Left ventricle myocardium superior (tissue), 1 donor: Measurements from ENCODE around the gene FCN1. TPM values are rescaled to one million over a fixed set of nuclear protein-coding genes. Genes with fewer than 3 reads are reported as not detected.

Experiments used
- ATAC-seq: fragments of 200-7000 bp; cut with Tn5 transposase; one replicate; pipeline ENCODE4 v1.9.1; 2020; ENCODE audit warnings: mild to moderate bottlenecking, moderate library complexity
- DNase-seq: peaks from one replicate; pipeline ENCODE4 v3.0.0-alpha.2; 2020
- intact Hi-C: fragments of 100-400 bp; cut with micrococcal nuclease; formaldehyde crosslinking; loops from one replicate; pipeline ENCODE4 v1.11.0; 2022
- total RNA-seq: library from RNA; stranded (reverse); fragmentation: NEBNext Ultra II Directional; extraction: Animal tissue kit (Norgen Biotek cat#: 25700); gene quantifications from one replicate; pipeline ENCODE4 v1.2.1, GENCODE V29; 2021
- donor health status: DM: no; HTN: yes; CAD: no; lungs with severe emphysema.

The FCN1 gene
- total RNA-seq, 1 donor from 2014 or later = 5.7 TPM

DNA sequence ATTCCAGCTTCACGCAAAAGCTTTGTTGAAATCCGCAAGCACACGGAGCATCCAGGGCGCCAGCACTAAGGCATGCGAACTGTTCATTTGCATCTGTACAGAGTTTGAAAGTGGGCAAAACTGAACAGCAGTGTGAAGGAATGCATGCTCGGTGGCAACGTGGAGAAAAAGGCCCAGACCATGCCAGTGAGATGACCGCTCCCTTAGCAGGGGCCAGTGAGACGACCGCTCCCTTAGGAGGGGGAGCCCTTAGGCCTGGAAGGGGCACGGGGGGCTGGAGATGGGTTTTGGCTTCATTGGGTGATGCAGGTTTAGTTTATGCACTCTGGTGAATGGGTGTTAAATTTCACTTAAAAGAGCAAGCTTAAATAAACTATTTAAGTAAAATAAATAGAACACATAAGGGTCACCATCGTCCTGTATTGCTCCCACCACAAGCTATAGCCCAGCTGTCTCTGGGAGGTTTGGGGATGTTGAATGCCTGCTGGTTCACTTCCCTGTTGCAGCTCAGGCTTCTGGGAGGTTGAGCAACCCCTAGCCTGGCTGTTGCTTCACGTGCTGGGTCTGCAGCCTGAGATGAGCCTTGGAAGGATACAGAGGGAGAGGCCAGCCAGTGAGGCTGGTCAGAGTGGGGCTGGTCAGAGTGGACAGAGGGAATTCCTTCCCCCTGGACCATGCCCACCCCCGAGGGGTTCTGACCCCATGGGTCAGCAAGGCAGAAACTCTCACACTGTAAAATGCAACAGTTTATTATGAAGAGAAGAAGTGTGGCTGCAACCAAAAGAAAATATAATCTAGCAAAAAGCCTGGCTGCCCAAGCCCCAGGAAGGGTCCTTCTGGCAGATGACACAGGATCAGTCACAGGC, 4.6 kb upstream of the FCN1 start:
- peak; percentile 57 for DNase-seq
- intact Hi-C loops = no loop called here
- peak; percentile 81 for ATAC-seq

DNA sequence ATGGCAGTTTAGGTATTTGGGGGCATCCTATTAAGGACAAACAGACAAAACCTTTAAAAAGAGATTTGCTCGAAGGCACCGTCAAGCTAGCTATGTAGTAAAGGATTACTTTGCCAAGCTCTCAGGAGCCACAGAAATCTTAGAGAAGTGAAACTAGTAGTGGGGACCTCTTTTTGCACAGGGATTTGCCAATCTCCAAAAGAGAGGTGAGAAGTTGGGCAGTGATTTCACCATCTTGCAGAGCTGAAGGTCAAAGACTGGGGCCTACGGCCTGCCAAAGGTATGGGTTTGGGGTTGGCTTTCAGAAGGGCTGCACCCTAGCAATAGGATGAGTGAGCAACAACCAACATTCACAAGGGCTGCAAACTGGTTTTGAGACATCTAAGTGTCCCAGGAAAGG, 1.6 kb upstream of the FCN1 start:
- DNase-seq (no peak), ATAC-seq (no peak)
- intact Hi-C loops = no loop called here

DNA sequence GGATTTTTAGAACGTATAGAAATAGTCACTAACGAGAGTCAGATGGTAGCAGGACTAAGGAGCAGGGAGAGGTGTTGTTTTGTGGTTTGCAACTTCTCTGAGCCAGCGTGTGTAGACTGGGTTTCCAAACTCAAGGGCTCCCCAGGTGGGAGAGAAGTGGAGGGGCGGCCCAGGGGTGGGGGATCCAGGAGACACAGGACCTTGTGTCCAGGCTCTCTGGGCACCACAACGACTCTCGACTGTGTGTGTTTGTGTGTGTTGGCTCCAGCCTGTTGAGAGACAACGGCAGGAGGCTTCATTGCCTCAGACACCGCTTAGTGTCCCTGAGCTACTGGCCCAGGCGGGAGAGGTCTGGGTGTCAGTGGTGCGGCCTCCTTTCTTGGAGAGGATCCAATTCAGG, 934 bp upstream of the FCN1 start:
- ATAC-seq (no peak), DNase-seq (no peak)
- intact Hi-C loops = no loop called here

DNA sequence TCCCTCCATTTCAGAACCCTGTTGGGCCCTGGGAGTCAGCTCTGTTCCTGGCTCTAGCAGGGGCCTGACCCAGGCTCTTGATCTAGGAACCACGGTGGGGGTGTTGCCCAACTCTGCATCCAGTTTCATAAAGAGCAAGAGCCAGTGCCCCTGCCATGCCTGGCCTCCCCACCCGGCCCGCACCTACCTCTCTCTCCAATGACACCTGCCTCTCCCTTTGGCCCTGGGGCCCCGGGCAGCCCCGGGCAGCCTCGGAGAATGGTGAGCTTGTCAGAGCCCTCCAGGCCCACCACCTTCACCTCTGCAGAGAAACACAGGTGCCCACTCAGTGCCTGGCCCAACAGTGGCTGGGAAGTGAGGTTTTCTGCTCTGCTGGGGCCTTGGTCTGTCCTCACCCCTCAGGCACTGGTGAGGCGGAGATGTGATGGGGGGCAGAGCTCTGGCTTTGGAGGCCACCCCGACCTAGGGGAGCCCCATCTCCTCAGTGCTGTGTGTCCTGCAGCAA, 1.5 kb downstream of the FCN1 start:
- intact Hi-C loops = no loop called here
- no peak for ATAC-seq
- no peak for DNase-seq

DNA sequence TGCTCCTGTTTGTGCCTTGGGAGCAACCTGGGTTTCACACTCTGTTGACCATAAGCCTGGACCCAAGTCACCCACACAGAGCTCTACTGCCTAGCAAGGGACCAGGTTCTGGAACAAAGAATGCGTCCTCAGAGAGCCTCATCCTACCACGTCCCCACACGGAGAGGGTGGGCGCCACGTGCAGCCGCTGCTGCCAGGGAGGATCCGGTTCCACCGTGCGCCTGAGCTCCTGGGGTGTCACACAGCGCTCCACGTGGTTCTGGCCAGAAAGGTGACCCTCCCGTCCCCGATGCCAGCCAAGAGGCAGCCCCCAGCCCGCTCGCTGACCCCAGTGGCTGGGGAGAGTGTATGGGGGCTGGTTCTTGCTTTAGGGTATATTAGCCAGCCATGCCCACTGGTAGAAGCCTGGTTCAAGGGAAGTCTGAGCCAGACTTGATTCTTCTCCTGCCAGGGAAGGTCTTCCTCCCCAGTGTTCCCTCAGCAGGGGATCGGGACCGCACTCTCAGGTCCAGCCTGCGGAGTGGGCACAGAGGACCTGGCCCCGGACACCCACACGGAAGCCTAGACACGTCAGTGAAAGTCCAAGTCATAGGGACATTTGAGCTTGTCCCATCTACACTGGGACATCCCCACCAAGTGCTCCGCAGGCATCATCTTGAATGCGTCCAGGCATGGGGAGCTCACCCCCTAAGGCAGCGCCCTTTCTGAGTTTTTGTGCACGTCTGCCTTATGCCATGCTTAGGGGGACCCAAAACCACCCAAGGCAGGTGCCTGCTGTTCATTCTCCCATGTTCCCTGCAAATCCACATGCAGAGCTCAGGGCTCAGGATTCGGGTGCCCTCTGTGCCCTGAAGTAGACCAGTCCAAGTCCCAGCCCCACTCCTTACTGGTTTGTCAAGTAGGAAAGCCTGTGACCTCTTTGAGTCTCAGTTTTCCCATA, 2.4 kb downstream of the FCN1 start:
- intact Hi-C loops = no loop called here
- no peak for ATAC-seq
- DNase-seq = no peak

DNA sequence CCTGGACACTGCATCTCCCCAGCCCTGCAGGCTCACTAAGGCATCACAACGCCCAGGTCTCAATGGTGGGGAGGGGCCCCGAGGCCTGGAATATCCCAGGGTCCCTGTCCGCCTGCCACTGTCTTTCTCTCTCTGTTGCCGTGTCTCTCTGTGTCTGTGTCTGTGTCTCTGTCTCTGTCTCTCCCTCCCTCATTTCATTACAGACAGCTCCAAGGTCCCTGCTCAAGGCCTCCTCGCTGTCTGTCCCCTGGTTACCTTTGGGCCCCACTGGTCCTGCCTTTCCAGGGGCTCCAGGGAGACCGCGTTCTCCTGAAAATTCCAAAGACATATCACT, 3.2 kb downstream of the FCN1 start:
- intact Hi-C loops = no loop called here
- no peak for ATAC-seq
- DNase-seq = no peak

DNA sequence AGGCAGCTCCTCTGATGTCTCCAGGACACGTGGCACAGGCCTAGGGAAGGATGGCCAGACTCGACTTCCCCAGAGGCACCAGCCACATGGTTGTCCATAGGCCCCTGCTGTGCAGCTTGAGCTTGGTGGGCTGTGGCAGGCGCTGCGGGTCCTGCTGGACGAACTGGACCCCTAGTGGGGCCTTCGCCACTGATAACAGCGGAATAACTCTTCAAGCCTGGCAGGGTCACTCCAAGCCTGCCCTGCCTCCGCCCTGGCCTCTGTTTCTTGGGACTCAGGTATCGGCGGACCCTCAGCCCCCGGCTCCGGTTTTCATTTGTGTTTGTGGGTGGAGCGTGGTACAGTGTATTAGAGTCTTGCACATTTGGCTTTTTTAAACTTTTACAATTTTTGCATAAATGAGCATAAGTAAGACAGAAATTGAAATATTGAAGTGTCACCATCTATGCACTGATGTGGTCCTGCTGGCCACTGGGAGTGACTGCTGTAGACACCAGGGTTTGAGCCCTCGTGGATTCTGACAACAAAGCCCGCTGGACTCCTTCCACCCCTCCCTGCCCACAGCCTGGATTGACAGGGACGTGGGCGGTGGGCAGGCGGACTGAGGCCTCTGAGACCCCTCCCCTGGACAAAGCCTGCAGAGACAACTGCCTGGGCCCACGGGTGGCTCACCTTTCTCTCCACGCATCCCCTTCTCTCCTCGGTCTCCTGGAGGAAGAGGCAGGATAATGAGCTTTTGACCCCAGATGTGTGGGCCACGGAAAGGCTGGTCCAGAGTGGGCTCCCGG, 3.8 kb downstream of the FCN1 start:
- intact Hi-C loops = no loop called here
- DNase-seq (no peak), ATAC-seq (no peak)

DNA sequence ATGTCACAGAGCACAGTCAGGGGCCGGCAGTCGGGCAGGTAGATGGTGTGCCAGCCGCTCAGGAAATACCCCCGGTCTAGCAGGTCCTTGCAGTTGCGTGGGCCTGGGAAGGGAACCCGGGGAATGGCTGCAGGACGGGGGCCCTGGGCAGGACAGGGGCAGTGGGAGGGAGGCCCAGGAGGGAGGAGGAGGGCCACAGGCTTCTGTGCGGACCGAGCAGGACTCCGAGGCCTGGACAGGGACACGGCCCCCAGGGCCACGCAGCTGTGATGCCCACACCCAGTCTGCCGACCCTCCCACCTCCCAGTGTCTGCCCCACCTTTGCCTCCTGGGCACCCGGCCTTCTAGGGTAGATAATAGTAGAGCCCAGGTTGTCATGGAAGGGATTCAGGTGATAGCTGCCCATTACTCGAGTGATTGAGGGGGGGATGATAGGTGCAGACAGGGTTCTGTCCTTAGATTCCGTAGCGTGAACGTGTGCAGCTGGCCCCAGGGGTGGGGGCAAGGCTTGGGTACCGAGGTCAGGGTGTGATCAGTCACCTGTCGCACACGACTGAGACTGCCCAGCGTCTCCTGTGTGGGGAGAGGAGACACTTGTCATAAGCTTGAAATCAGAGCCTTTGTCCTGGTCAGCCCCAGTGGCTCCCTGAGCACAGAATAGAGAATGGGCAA, 4.5 kb downstream of the FCN1 start:
- ATAC-seq (no peak), DNase-seq (no peak)
- intact Hi-C loops = no loop called here

DNA sequence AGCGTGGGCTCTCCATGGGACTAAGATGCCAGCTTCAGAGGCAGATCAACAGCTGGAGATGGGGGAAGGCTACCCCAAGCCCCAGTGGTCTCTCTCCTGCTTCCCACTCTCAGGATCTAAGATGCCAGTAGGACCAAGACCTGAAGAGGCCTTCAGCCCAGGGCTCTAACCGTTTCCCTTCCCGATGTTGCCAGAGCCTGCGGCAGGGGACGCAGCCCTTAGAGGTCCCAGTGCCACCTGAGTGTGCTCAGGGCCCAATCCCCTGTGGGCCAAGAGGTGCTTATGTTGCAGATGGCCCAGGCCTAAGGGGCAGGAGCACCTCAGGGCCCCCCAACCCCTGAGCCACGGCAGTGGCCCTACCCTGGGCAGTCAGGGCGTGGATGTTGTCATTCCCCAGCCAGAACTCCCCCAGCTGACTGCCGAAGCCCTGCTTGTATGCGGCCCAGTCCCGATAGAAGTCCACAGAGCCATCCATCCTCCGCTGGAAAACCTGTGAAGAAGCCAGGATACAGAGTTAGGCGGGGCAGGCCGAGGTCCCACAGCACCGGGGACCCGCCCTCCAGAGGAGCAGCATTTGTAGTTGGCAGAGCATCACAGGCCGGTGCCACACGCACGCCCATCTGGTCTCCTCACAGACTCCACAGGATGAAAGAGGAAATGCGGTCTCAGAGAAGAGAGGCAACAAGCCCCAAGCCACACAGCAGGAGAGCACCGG, 5.4 kb downstream of the FCN1 start:
- DNase-seq = no peak
- intact Hi-C loops = no loop called here
- no peak for ATAC-seq

DNA sequence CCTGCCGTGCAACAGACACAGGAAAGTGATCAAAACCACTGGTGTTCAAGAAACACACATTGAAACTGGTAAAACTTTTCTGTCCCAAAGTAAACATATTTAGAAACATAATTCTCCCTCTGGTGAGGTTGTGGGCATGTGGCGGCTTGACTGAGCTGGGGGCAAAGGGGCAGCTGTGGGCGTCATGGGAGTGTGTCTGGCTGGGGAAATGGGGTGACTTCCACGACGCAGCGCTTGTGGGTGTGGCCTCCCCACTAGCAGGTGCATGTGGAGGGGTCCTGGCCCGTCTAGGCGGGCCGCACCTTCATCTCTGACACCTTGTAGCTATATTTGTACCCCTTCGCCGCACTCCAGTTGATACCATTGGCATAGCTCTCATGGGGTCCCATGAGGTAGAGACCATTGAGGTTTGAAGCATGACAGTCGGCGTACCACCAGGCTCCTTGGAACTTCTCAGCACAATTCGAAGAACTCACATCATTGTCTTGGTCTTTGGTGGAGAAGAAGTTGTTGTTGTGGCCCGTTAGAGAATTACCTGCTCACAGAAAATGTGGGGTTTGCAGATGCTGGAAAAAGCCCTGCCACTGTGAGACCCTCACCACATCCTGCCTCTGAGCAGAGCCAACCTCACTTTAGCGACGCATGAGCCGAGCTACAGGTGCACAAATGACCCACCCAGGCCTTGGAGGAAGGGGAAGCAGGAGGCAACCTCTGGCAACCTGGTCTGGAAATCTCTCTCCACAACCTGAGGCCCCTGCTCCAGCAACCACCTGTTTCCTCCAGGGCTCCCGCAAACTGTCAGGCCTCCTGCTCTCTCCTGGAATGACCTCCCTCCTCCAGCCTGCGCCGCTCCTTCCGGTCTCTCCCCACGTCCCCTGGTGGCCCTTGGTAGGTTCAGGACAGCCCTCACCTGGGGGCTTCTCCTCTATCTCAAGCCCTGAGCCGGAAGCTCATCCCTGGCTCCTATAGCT, 7.9 kb downstream of the FCN1 start:
- no peak for ATAC-seq
- intact Hi-C loops = no loop called here
- no peak for DNase-seq

DNA sequence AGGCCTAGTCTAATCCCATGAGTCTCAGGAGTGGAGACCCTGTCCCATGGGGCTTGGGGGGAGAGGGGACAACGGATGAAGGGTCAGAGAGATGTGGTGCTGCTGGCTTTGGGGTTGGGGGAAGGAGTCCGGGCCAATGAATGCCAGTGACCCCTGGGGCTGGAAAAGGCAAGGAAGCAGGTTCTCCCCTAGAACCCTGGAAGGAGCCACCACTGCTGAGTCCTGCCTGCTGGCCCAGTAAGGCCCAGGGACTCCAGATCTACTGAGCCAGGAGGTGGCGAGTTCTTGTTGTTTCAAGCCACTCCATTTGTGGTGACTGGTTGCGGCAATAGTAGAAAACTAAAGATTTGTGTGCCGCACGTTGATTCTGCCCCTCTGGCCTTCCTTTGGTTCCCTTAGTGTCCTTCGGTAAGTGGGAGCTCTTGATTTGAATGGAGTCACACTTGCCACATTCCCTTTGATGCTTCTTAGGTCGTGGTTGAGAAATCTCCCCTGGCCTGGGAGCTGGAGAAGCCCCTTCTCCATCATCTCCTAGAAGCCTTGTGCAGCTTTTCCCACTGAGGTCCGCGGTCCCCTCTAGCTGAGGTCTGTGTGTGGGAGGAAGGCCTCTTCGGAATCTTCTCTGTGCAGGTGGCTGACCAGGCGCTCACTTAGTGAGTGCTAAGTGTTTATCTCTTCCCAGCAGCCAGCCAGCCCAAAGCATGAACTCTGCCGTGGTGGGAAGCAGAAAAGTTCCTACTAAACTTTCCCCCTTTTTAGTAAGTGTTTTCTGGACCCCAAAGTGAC, 9.0 kb downstream of the FCN1 start:
- ATAC-seq (no peak), DNase-seq (no peak)
- intact Hi-C loops = no loop called here

DNA sequence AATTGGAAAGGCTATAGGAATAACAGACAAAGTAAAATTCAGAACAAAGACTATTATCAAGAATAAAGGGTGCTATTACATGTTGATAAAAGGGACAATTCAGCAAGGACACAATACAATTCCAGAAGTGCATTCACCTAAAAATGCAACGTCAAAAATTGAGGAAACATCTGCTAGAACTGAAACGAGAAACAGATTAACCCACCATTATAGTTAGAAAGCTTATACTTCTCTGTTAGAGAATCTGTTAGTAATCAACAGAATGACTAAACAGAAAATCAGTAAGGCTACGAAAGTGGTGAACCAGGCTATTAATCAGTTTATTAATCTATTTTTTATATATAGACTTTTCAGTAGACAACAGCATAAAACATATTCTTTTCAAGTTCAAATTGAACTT, 14.8 kb downstream of the FCN1 start:
- ATAC-seq (no peak), DNase-seq (no peak)
- intact Hi-C loops = no loop called here

DNA sequence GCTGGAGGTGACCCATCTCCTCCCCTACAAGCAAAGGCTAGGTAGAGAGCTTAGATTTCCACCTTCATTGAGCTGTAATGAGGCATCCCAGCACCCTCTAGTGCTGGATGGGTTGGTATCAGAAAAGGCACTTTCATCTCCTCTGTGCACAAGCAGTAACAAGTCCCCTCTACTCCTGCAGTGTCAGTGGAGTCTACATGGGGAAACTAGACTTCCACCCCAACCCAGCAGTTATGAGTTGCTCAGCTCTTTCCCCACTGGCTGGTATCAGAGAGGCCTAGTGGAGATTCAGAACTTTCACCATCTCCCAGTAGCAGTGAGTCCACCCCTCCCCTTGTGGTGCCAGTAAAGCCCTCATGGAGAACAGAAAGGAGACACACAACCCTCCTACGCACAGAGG, 17.9 kb downstream of the FCN1 start:
- DNase-seq (no peak), ATAC-seq (no peak)
- intact Hi-C loops = no loop called here

DNA sequence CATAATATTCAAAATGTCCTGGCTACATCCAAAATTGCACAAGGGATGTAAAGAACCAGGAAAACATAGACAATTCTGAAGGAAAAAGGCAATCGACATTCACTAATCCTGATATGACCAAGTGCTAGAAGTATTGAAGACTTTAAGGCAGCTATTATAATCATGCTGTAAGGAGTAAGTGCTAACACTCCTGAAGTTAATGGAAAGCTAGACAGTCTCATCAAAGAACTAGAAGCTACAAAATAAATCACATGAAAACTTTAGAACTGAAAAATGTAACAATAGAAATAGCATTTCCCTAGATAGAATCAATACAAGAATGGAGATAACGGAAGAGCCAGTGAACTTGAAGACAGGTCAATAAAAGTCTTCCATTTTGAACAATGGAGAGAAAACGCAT, 18.5 kb downstream of the FCN1 start:
- intact Hi-C loops = no loop called here
- ATAC-seq = no peak
- no peak for DNase-seq

DNA sequence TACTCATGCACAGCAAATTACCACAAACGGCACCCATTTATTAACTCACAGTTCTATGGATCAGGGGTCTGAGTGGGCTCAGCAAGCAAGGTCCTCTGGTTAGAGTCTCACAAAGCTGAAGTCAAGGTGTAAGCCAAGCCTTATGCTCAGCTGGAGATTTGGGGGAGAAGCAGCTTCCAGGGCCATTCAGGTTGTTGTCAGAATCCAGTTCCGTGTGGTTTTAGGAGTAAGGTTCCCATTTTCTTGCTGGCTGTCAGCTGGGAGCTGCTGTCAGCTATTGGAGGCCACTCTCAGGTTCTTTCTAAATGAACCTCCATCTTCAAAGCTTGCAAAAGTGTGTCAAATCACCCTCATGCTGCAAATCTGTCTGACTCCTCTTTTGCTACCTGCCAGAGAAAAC, 19.4 kb downstream of the FCN1 start:
- intact Hi-C loops = no loop called here
- no peak for ATAC-seq

DNA sequence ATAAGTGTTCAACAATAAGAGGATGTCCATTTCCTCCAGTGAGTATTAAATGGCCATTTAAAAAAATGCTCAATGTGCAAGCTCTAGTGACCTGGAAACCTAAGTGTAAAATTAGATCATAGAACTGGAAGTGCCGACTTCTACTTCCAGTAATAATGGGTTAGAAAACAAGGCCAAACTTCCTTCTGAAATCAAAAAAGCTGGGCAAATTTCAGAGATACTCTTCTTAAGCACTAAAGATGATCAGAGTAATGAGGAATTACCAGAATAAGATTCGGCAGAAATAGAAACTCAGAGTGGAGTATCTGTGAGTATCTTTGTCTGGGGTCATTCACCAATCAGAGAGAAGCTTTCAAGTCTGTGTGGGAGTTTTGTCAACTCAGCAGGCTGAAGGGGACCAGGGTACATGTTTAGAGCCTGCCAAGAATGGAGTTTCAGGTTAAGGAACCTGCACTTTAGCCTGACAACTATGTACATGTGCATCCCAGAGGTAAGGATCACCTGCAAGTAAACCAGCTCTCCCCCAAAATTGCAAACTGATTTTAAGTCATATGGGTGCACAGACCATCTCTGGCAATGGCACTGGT, 20.0 kb downstream of the FCN1 start:
- intact Hi-C loops = no loop called here
- peak; percentile 31 for ATAC-seq
- DNase-seq = no peak

More for the DNA sequence above, 19.4 kb downstream of the FCN1 start:
- no peak for DNase-seq
